Measurements from ENCODE around the gene LAMTOR5.

Gene LAMTOR5

DNA sequence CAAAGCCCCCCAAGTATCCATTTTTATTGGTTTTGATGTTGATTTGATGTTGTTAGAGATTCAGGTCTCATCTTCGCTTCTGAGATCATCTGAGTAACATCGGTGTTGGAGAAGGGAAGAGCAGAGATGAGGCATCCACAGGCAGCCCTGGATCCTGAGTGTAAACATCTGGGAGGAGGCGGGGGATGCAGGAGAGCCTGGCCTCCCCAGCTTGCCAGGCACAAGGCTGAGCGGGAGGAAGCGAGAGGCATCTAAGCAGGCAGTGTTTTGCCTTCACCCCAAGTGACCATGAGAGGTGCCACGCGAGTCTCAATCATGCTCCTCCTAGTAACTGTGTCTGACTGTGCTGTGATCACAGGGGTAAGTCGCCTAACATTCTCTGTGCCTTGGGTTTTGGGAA is 43.4 kb upstream of the LAMTOR5 start, which contains the start of gene PROK1:
Gene PROK1 (plus strand): TSS at position 221 of the 400 bp plus-strand sequence. CDS start 68 bp downstream, at position 289.
- TF ChIP-seq CTCF (IDR thresholded peaks at IDR 0.05; ENCODE audit: borderline replicate concordance, control extremely low read depth, extremely low read depth, insufficient read depth, missing control alignments): no peak
- no peak for DNase-seq (ENCODE audit: low spot score)
- in situ Hi-C loops (cut with MboI; ENCODE audit: low sequenced_read_pairs, unreplicated experiment): loop anchor here (10.0 kb wide), 2 partner anchors 126 to 246 kb away; no protein-coding TSS in a partner anchor

GRCh38 chr1:110449661-110450651 is 42.5 kb upstream of the LAMTOR5 start:
- in situ Hi-C loops (cut with MboI; ENCODE audit: low sequenced_read_pairs, unreplicated experiment): loop anchor here (10.0 kb wide), 2 partner anchors 125 to 245 kb away; no protein-coding TSS in a partner anchor

DNA sequence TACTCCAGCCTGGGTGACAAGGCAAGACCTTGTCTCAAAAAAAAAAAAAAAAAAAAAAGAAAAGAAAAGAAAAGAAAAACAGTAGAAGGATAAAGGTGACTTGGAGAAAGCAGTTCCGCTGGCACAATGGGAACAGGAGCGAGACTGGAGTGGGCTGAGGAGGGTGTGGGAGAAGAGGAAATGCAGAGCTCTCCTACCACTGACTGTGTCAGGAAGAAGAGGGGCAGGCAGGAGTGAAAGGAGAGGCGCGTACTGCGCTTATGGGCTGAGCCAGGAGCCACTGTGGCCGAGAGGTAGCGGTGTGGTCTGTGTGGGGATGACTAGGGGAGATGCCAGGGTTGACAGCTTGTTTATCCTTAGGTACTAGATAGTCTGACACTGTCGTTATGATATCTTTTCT is 37.1 kb upstream of the LAMTOR5 start:
- TF ChIP-seq CTCF (IDR thresholded peaks at IDR 0.05; ENCODE audit: borderline replicate concordance, control extremely low read depth, extremely low read depth, insufficient read depth, missing control alignments): no peak

More at GRCh38 chr1:110449661-110450651, 42.5 kb upstream of the LAMTOR5 start:
- DNase-seq (ENCODE audit: low spot score): no peak
- TF ChIP-seq CTCF (IDR thresholded peaks at IDR 0.05; ENCODE audit: borderline replicate concordance, control extremely low read depth, extremely low read depth, insufficient read depth, missing control alignments): no peak

DNA sequence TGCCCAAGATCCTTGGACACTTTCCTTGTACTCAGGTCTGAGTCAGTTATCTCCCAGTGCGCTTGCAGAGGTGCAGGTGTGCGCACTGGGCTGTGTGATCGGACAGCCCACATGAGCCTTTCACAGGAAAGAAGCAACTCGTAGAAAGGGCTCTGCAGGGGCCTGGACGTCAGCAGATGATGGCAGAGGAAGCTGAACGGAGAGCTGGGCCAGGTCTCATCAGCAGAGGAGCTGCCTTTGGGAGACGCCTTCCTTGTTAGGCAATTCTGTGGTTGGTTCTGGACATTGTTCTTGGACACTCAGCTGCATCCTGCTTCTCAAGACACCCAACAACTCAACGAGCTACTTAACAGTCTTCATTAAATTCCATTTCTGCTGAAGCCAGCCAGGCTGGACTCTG is 36.0 kb upstream of the LAMTOR5 start:
- DNase-seq (ENCODE audit: low spot score): no peak
- TF ChIP-seq CTCF (IDR thresholded peaks at IDR 0.05; ENCODE audit: borderline replicate concordance, control extremely low read depth, extremely low read depth, insufficient read depth, missing control alignments): no peak
- in situ Hi-C loops (cut with MboI; ENCODE audit: low sequenced_read_pairs, unreplicated experiment): no loop called here

More for the DNA sequence above, 37.1 kb upstream of the LAMTOR5 start:
- DNase-seq (ENCODE audit: low spot score): no peak
- in situ Hi-C loops (cut with MboI; ENCODE audit: low sequenced_read_pairs, unreplicated experiment): no loop called here

- no peak for DNase-seq (ENCODE audit: low spot score)
- in situ Hi-C loops (cut with MboI; ENCODE audit: low sequenced_read_pairs, unreplicated experiment): no loop called here
Observed at GRCh38 chr1:110441888-110442287, 34.4 kb upstream of the LAMTOR5 start.

More at GRCh38 chr1:110441888-110442287, 34.4 kb upstream of the LAMTOR5 start:
- TF ChIP-seq CTCF (IDR thresholded peaks at IDR 0.05; ENCODE audit: borderline replicate concordance, control extremely low read depth, extremely low read depth, insufficient read depth, missing control alignments): no peak

Data from GM13976 (cell line).